Measurements from ENCODE around the gene METTL8.

The METTL8 gene

DNA sequence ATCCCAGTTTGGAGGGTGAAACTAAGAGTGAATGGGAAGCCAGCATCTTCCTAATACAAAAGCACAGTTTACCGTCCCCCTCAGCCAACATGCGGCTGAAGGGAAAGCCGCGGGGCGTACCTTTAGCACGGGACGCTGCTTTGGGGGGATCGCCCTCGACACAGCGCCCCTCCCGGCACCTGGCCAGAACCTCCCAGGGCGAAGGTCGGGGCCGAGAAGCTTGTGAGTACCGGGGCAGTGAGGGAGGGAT lies at the start of gene METTL8:
TSS of gene METTL8 (minus strand) at position 228 of the 250 bp plus-strand sequence. CDS start 41,805 bp downstream, outside the sequence.
- Histone ChIP-seq H3K9me3 (ENCODE audit: insufficient read depth, low read length) (peaks cover 16% of the 10 kb centered on the region), H3K79me2 (ENCODE audit: insufficient read depth, low read length) (peaks cover 71% of the 10 kb centered on the region), H3K36me3 (ENCODE audit: low read length) (peaks cover 38% of the 10 kb centered on the region)

GRCh38 chr2:171482877-171483276 lies 49.1 kb upstream of the METTL8 start:
- Histone ChIP-seq H3K36me3 (ENCODE audit: low read length) (peaks cover 12% of the 10 kb centered on the region; the same call in 1 of the 2 replicates), H3K79me2 (ENCODE audit: insufficient read depth, low read length) (no peaks in the 10 kb centered on the region), H3F3A (ENCODE audit: insufficient read depth) (no peaks in the 10 kb centered on the region), H3K9ac (ENCODE audit: low read length) (no peak overlapping the region), H3K9me2 (replicated peaks; ENCODE audit: insufficient read depth, low read length) (no peaks in the 10 kb centered on the region), H3K4me2 (ENCODE audit: low read depth, low read length, poor library complexity, severe bottlenecking) (no peak overlapping the region), H3K27me3 (ENCODE audit: low read length) (no peaks in the 10 kb centered on the region), H3K27ac (ENCODE audit: low read depth, low read length) (no peak overlapping the region), H4K20me1 (ENCODE audit: low read depth, low read length) (no peaks in the 10 kb centered on the region), H3K9me3 (ENCODE audit: insufficient read depth, low read length) (no peaks in the 10 kb centered on the region), H2AFZ (ENCODE audit: low read depth, low read length, severe bottlenecking) (no peak overlapping the region), H3K4me3 (ENCODE audit: insufficient read depth, low read length, poor library complexity, severe bottlenecking) (no peak overlapping the region)
- TF ChIP-seq EZH2phosphoT487 (conservative IDR thresholded peaks at IDR 0.05; ENCODE audit: low read length), result no peak
- TF ChIP-seq CTCF (IDR thresholded peaks at IDR 0.05; ENCODE audit: insufficient read depth, low read length, poor library complexity, severe bottlenecking), result no peak

More for the DNA sequence above, at the start of gene METTL8:
- Histone ChIP-seq H3K4me3 (ENCODE audit: insufficient read depth, low read length, poor library complexity, severe bottlenecking) (peak within 1 kb of the TSS; percentile 75), H2AFZ (ENCODE audit: low read depth, low read length, severe bottlenecking) (peak within 1 kb of the TSS; percentile 65), H3K27me3 (ENCODE audit: low read length) (no peaks in the 10 kb centered on the region), H3K9ac (ENCODE audit: low read length) (peak within 1 kb of the TSS; percentile 91), H3K9me2 (replicated peaks; ENCODE audit: insufficient read depth, low read length) (no peaks in the 10 kb centered on the region), H3K4me2 (ENCODE audit: low read depth, low read length, poor library complexity, severe bottlenecking) (peak within 1 kb of the TSS; percentile 95), H3K27ac (ENCODE audit: low read depth, low read length) (peak within 1 kb of the TSS; percentile 93), H3F3A (ENCODE audit: insufficient read depth) (peaks cover 29% of the 10 kb centered on the region), H4K20me1 (ENCODE audit: low read depth, low read length) (no peaks in the 10 kb centered on the region)
- TF ChIP-seq CTCF (IDR thresholded peaks at IDR 0.05; ENCODE audit: insufficient read depth, low read length, poor library complexity, severe bottlenecking), result peak; percentile 90
- no peak for TF ChIP-seq EZH2phosphoT487 (conservative IDR thresholded peaks at IDR 0.05; ENCODE audit: low read length)

DNA sequence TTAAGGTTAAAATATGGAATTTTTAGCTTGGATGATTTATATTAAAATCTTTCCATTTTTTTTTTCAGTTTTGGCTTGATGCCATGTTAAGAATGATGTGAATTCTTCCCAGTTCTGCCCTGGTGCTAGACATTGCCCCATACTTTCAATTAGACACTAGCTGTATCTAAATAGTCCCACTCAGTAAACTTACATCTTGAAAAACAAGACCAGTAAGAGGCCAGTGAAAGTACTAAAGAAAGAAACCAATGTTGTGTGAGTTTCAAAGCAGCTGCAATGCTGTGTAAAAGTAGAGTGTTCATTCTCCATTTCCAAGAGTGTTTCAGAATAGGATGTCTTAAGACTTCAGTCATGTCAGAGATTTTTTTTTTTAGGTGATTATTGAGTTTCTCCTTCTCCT lies 48.5 kb upstream of the METTL8 start:
- Histone ChIP-seq H3K27ac (ENCODE audit: low read depth, low read length) (no peak overlapping the region), H3K79me2 (ENCODE audit: insufficient read depth, low read length) (no peaks in the 10 kb centered on the region), H2AFZ (ENCODE audit: low read depth, low read length, severe bottlenecking) (no peak overlapping the region), H3K4me2 (ENCODE audit: low read depth, low read length, poor library complexity, severe bottlenecking) (no peak overlapping the region), H3K36me3 (ENCODE audit: low read length) (peaks cover 11% of the 10 kb centered on the region; the same call in 1 of the 2 replicates), H3F3A (ENCODE audit: insufficient read depth) (no peaks in the 10 kb centered on the region), H3K9ac (ENCODE audit: low read length) (no peak overlapping the region), H3K4me3 (ENCODE audit: insufficient read depth, low read length, poor library complexity, severe bottlenecking) (no peak overlapping the region), H3K9me2 (replicated peaks; ENCODE audit: insufficient read depth, low read length) (no peaks in the 10 kb centered on the region), H3K9me3 (ENCODE audit: insufficient read depth, low read length) (no peaks in the 10 kb centered on the region), H3K27me3 (ENCODE audit: low read length) (no peaks in the 10 kb centered on the region), H4K20me1 (ENCODE audit: low read depth, low read length) (no peaks in the 10 kb centered on the region)
- no peak for TF ChIP-seq EZH2phosphoT487 (conservative IDR thresholded peaks at IDR 0.05; ENCODE audit: low read length)
- no peak for TF ChIP-seq CTCF (IDR thresholded peaks at IDR 0.05; ENCODE audit: insufficient read depth, low read length, poor library complexity, severe bottlenecking)
